HL-60/S4 treated with retinoic acid at 250 ng/mL for 4 days and 3 days (cell line): ENCODE results near the gene XPO5.

Experiments
- in situ Hi-C: fragments of 300-500 bp; cut with MboI; formaldehyde crosslinking; loops from 2 replicates; pipeline ENCODE4 v1.7.0; 2022; ENCODE audit warnings: low sequenced_read_pairs

XPO5 gene

DNA sequence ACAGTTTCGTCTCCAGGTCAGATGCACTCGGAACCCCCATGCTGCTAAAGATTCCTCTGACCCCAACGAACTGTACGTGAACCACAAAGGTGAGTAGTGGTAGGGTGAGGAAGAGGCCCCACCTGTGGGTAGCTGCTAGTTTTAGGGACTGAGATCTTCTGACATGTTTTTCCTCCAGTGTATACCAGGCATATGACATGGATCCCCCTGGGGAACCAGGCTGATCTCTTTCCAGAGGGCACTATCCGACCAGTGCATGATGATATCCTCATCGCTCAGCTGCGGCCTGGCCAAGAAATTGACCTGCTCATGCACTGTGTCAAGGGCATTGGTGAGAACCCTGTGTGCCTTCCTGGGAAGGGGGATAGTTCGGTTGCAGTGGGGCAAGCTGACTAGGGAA, 55.7 kb downstream of the XPO5 start:
- in situ Hi-C loops: no loop called here

DNA sequence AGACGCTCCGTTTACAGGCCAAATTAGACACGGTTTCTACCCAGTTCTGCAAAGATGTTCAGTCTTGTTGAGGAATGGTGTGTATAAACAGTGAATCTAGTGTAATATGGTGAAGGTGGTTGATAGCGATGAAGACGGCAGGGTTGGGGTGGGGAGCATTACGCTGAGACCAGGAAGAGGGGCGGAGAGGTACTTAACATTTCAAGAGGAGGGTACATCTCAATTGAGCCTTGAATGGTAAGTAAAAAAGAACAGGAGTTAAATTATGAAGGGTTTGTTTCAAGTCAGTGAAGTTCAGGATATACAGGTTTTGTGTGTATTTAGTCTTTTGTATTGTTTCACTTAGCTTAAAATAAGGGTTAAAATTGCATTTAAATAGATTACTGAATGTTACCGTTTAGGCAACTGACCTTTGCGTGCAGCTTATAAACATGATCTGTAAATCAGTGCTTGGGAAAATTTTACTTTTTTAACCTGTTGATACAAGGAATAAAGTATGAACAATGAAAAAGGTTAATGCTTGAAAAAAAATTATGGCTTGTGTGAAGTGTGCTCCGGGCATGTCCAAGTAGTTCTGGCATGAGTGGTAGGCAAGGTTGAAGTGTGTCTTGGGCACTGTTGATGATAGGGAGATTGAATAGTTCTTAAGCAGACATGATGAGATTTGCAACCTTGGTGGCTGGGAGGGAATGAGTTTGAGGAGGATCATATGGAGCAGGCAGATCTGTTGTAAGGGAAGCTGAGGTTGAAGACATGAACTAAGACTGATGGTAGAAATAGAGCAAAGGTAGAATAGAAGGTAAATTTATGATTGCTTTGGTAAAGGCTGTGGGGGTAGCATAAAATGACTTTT, 58.1 kb downstream of the XPO5 start:
- in situ Hi-C loops: no loop called here

DNA sequence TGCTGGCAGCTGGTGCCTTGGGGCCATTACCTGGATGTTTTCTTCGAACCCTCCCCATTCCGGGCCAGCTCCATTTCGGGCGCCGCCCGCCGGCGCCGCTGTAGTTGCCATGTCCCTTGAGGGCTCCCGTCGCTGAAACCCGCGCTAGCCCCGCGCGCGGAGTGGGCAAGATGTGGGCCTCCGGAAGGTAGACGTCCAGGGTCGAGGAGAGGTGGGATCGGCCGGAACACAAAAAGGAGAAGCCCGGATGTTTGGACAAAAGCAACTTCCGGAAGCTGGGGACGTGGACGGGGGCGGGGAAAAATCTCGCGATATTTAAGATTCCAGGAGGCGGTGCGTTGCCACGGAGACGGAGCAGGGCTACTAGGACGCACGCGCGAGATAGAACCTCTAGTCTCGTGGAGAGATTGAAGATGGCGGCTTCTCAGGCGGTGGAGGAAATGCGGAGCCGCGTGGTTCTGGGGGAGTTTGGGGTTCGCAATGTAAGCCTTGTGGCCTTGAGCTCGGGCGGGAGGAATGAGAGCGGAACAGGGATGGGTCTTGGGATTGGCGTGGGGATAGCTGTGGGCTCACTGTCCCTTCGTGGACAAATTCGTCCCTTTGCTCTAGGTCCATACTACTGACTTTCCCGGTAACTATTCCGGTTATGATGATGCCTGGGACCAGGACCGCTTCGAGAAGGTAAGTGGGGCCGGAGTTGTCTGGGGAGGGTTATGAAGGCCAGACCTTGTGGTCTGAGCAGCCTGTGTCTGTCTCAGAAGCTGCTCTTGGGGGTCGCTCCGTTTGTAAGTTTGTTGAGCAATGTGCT, 58.9 kb downstream of the XPO5 start, which contains the start of the genes POLR1C and YIPF3:
TSS of gene POLR1C (plus strand) at position 393 of the 808 bp plus-strand sequence. CDS start at position 414, 21 bp downstream.
TSS of gene YIPF3 (minus strand) at position 230 of the 808 bp plus-strand sequence. CDS start at position 111, 119 bp downstream.
- in situ Hi-C loops: no loop called here

DNA sequence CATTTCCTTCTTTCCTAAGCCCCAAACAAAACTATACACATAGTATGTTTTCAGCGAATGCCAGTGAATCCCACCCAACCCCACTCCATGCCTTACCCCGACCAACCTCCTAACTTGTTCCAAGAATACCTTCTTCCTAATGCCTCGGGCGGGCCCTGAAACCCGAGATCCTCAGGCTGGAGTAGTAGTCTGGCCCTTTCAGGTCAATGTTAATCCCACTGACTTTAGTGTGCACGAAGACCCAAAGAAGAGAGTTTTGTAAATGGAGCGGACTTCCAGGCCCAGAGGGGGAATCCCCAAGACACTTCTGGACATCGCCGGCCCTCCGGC, 59.5 kb downstream of the XPO5 start:
- in situ Hi-C loops: no loop called here

DNA sequence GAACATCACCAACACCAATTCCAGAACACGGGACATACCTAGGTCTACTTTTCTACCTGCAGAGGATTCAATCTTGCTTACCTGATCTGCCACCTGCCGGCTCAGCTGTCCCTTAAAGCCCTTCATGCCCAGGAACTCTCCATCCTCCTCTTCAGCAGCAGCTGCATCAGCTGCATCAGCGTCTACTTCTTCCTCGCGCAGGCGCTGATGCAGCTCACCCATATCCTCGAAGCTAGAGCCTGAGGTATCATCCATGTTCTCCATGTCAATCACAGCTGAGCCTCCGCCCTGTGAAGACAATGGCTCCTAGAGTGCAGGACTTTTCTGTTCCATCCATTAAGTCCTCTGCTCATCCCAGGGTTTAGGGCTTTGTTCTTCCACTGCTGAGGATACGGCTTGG, 60.0 kb downstream of the XPO5 start:
- in situ Hi-C loops: no loop called here

- in situ Hi-C loops: no loop called here
Observed at GRCh38 chr6:43511824-43512415, 63.9 kb downstream of the XPO5 start.

DNA sequence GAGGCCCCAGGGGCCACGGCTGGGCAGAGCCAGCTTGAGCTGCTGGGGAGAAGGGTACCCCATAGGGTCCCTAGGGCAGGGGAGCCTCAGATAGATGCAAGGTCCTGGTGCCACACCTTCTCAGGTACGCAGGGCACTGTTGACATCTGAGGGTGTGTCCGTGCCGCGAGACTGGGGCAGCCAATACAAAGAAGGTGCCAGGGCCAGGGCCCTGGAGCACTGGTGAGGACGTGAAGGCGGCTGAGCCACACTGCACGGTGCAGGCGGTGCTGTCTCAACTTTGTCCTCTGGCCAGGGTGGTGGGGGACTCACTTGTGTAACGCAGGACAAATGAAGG, 65.0 kb downstream of the XPO5 start:
- in situ Hi-C loops: no loop called here

DNA sequence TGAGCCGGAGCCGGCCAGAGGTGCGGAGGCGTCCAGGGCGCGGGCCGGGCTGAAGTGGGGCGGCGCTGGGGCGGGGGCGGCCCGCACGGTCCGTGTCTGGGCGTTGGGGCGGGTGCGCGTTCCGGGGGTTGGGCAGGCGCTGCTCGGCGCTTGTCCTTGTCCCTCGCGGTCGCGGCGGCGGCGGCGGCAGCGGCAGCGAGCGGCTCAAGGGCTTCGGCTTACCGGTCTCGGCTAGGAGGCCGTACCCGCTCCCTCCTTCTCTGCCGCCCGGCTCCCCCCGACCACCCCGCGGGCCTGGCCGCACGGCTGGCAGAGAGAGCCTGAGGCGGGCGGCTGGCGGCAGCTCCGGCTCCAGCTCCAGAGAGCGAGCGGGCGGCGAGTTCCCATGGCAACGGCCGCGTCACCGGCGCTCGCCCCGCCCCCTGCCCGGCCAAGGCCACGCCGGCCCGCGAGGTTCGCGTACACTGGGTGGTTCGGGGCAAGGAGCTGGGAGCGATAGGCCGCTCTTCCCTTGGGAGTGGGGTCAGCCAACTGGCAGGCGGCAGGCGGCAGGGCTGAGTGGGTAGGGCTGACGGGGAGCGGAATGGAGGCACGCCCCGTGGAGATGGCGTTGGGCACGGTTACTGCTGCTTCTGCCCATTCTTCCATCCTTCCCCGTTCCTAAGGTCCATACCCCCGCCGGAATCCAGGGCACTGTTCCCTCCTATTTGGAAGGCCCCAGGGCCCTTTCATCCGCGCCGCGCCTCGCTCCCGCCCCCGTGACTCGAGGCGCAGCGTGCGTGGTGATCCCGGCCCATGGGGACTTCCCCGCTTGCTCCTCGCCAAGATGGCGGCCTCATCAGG, 65.6 kb downstream of the XPO5 start, which contains the start of gene LRRC73:
TSS of gene LRRC73 (minus strand) at position 363 of the 843 bp plus-strand sequence. CDS start 561 bp downstream, outside the sequence.
- in situ Hi-C loops: no loop called here

GRCh38 chr6:43509142-43509983, 66.5 kb downstream of the XPO5 start:
- in situ Hi-C loops: no loop called here

DNA sequence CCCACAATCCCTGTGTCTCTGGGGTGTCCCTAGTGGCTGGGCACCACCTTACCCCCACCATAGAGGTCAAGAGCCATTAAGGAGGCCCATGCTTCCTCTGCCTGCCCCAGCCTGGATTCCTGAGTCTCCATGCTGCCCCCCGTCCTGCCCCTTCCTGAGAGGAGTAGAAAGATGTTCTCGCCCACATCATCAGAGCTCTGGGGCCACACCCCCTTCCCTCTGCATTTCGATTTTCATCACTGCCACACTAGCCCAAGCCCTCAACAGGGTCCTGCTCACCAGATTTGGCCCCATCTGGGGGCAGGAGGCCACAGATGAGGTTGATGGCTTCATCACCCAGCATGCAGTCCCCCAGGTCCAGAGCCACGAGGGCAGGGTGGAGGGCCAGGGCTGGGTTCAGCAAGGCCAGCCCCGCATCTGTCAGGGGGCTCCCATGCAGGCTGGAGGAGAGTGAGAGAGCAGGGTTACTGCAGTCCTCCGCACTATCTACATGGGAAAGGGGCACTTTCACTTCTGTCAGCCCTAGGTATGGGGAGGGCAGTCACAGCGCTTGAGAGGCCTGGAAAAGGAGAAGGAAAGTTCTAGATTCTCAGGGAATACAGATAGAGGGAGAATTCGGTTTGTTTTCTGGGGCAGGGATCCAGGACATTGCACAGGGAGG, 67.2 kb downstream of the XPO5 start:
- in situ Hi-C loops: no loop called here

DNA sequence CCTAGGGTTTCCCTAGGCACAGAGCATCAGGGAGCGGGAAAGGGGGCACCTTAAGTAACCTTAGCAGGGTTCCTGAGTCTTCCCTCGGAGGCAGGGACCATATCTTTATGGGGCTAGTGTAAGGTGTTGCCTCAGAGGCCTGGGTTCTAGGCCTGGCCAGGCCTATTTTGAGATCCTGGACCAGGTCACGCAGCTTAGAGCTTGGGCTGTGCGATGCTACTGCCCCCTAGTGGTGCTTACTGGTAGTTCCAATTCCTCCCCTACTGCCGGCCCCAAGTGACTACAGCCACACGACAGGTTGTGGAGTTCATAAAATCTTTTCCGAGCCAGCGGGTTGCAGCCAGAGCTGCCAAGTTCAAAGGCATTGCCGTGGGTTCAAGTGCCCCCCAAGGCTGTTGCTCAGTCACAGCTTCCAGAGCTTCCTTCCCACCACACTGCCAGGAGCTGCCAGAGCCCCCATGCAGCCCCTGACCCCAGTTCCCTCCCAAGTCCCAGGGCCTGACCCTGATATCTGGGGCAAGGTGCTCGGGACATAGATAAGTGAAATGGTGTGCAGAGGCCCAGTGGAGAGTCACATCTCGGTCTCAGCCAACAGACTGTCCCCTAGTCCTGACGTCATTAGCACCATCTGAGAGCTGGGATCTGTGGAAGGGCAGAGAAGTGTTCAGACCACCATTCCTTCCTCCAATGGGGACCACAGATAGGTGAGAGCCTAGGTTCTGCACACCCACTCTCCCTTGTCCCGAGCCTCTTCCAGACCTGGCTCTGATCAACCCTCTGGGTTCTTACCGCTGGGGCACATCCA, 69.0 kb downstream of the XPO5 start:
- in situ Hi-C loops: no loop called here

DNA sequence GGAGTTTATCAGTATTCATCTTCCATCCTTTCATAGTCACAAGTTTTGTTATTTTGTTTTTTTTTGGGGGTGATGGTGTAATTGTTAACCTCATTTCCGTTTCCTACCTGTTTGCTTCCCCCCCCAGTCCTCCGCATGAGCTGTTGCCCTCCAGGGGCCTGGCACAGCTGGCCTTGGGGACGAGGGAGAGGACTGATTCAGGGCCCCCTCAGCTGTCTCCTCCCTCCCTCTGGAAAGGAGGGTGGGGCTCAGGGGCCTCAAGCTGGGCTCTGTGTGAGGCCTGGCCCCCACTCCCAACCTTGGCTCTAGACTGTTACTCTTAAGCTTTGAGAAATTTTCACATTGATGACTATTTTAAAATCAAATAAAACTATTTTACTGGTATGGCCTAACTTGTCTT, 69.7 kb downstream of the XPO5 start:
- in situ Hi-C loops: no loop called here

DNA sequence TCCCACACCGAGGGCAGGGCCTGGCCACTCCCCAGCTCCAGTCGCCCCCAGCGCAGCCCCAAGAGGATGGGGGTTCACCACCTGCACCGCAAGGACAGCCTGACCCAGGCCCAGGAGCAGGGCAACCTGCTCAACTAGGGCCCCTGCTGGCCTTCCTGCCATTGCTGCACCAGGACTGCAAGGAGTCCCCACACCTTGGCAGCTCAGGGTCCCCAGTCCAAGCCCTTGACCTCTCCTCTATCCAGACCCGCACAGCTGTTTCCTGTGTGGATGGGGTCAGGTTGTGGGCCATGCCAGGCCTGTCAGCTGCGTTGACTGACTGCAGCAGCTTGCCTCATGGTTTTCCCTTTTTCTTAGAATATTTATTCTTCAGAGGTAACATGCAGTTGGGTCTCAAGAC, 70.1 kb downstream of the XPO5 start:
- in situ Hi-C loops: no loop called here

DNA sequence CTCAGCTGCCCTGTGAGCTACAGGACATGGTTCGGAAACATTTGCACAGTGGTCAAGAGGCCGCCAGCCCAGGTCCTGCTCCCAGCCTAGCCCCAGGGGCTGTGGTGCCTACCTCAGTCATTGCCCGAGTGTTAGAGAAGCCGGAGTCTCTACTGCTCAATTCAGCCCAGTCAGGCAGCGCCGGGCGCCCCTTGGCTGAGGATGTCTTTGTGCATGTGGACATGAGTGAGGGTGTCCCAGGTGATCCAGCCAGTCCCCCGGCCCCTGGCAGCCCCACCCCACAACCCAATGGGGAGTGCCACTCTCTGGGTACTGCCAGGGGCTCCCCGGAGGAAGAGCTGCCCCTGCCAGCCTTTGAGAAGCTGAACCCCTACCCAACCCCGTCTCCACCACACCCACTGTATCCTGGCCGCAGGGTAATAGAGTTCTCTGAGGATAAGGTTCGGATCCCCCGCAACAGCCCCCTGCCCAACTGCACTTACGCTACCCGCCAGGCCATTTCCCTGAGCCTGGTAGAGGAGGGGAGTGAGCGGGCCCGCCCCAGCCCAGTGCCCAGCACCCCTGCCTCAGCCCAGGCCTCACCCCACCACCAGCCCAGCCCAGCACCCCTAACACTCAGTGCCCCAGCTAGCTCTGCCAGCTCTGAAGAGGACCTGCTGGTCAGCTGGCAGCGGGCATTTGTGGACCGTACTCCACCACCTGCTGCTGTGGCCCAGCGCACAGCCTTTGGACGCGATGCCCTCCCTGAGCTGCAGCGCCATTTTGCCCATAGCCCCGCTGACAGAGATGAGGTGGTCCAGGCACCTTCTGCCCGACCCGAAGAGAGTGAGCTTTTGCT, 70.9 kb downstream of the XPO5 start:
- in situ Hi-C loops: no loop called here

DNA sequence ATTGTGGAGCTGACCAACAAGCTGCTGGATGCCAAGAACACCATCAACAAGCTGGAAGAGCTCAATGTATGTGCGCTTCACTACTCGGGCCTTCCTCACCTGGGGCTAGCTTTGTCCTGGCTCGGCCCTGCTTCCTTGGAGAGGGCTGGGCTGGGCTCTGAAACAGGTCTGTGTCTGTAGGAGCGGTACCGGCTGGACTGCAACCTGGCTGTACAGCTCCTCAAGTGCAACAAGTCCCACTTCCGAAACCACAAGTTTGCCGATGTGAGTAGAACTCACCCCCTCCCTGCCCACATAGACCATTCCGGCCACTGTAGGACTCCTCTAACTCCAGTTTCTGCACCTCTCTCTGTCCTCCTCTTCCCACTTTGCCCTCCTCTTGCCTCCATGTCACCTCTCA, 72.4 kb downstream of the XPO5 start:
- in situ Hi-C loops: no loop called here

DNA sequence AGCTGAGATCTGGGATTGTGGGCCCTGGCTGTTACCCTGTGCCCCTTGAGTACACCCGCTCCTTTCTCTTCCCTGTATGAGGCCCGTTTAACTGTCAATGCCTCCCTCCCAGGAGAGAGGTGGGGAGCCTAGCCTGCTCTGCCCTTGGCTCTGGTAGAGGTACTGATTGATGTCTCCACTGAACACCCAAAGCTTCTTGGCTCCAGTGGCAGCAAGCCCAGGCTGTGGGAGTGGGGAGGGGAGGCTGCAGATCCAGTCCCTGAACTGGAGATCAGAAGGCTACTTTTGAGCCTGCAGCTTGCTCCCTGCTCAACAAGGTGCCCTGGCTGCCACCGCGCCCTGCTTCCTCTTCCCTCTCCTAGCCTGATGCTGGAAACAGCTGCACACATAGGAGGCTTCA, 73.2 kb downstream of the XPO5 start:
- in situ Hi-C loops: no loop called here

- in situ Hi-C loops: no loop called here
Observed at GRCh38 chr6:43500921-43501320, 74.9 kb downstream of the XPO5 start.
